ENCODE results near the gene NT5C3B.

DNA sequence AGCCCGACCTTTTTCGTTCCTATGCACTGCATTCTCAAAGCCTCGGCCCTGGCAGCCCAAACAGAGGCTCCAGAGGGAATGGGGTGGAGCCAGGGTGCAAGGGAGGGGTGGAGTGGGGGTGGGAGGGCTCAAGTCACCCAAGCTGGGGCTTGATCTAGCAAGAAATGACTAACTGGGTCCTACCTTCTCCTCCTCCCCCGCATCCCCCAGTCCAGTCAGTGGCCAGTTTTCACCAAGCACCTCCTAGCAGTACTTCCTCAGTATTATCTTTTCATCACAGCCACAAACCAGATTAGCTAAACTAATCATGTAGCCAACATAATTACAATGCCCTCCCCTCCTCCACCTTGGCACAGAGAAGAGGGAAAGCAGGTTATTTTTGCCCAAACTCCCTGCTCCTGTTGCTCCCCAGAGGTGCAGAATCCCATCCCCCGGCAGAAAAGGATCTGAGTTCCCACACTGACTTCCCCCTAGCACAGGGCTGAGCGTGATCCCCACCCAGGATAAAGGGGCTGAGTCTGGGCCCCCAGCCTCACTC lies 51.8 kb downstream of the NT5C3B start:
- TF ChIP-seq, protein P1, sequence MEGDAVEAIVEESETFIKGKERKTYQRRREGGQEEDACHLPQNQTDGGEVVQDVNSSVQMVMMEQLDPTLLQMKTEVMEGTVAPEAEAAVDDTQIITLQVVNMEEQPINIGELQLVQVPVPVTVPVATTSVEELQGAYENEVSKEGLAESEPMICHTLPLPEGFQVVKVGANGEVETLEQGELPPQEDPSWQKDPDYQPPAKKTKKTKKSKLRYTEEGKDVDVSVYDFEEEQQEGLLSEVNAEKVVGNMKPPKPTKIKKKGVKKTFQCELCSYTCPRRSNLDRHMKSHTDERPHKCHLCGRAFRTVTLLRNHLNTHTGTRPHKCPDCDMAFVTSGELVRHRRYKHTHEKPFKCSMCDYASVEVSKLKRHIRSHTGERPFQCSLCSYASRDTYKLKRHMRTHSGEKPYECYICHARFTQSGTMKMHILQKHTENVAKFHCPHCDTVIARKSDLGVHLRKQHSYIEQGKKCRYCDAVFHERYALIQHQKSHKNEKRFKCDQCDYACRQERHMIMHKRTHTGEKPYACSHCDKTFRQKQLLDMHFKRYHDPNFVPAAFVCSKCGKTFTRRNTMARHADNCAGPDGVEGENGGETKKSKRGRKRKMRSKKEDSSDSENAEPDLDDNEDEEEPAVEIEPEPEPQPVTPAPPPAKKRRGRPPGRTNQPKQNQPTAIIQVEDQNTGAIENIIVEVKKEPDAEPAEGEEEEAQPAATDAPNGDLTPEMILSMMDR (conservative IDR thresholded peaks at IDR 0.05; ENCODE audit: low read length): no peak
- no peak for TF ChIP-seq EZH2phosphoT487 (IDR thresholded peaks at IDR 0.05; ENCODE audit: borderline replicate concordance, low read depth, low read length)
